Heart left ventricle (tissue), 16 donors: ENCODE results near the gene PRKN. TPM values are rescaled to one million over a fixed set of nuclear protein-coding genes. Genes with fewer than 3 reads are reported as not detected.

Experiments
- ATAC-seq, 4 donors: fragments of 200-7000 bp; cut with Tn5 transposase; one replicate each; pipeline ENCODE4 v1.9.1; 2020 to 2022; ENCODE audit warnings: moderate library complexity in 4 of 4, mild to moderate bottlenecking in 3 of 4, moderate number of reproducible peaks in 1 of 4
- DNase-seq, 5 donors: peaks; one replicate each; pipeline ENCODE4 v3.0.0-alpha.2; 2020
- H3K27ac ChIP-seq, 12 donors: fragments of 200-600 bp; sonication (generic) in 4 of 12; one replicate each; pipeline versions ENCODE4 v1.5.0 to v1.8.0; 2016 to 2022; ENCODE audit warnings: mild to moderate bottlenecking in 2 of 12
- H3K27me3 ChIP-seq, 9 donors: fragments of 200-600 bp; sonication (generic) in 2 of 9; one replicate each; pipeline versions ENCODE4 v1.5.1 to v1.8.0; 2016 to 2022; ENCODE audit warnings: mild to moderate bottlenecking in 3 of 9
- H3K36me3 ChIP-seq, 9 donors: fragments of 200-600 bp; sonication (generic) in 2 of 9; one replicate each; pipeline versions ENCODE4 v1.5.0 to v1.8.0; 2018 to 2022; ENCODE audit warnings: mild to moderate bottlenecking in 2 of 9
- H3K4me1 ChIP-seq, 12 donors: fragments of 200-600 bp; sonication (generic) in 4 of 12; one replicate each; pipeline versions ENCODE4 v1.5.0 to v1.8.0; 2016 to 2022; ENCODE audit warnings: mild to moderate bottlenecking in 3 of 12
- H3K4me3 ChIP-seq, 12 donors: fragments of 200-600 bp; sonication (generic) in 4 of 12; one replicate each; pipeline versions ENCODE4 v1.5.0 to v1.8.0; 2017 to 2022; ENCODE audit warnings: mild to moderate bottlenecking in 9 of 12, moderate library complexity in 4 of 12
- H3K9me3 ChIP-seq, 12 donors: fragments of 200-600 bp; sonication (generic) in 4 of 12; one replicate each; pipeline versions ENCODE4 v1.5.0 to v1.8.0; 2016 to 2022; ENCODE audit warnings: mild to moderate bottlenecking in 1 of 12
- POLR2A ChIP-seq, 2 donors: fragments of 450-650 bp; IDR thresholded peaks; one replicate each; pipeline ENCODE4 v1.6.1; 2017; ENCODE audit warnings: antibody characterized with exemption in 2 of 2, mild to moderate bottlenecking in 2 of 2, moderate library complexity in 2 of 2
- WGBS, 4 donors: extraction: QIAGEN DNeasy Blood & Tissue Kit in 2 of 4; methylation state at CpG; one replicate each; pipeline versions ENCODE4 v1.1.5 to v1.1.7; 2013 to 2018; 5-methylcytosine and 5-hydroxymethylcytosine counted together
- intact Hi-C, 10 donors: fragments of 100-400 bp; cut with DNase I; formaldehyde crosslinking; loops; one replicate each; pipeline versions ENCODE4 v1.11.1 to v1.14.2; 2022
- polyA plus RNA-seq, 2 donors: library from polyadenylated mRNA; stranded (reverse); fragments of 200-250 nt; gene quantifications; one replicate each; pipeline ENCODE4 v1.2.3, GENCODE V29; 2013
- total RNA-seq, 9 donors: library from RNA; depleted of rRNA in 2 of 9; stranded (reverse); fragments of >200 nt in 2 of 9; fragmentation: NEBNext Ultra II Directional in 3 of 9; extraction: Animal tissue kit (Norgen Biotek cat#: 25700) in 3 of 9; gene quantifications; one replicate each; pipeline versions ENCODE4 v1.1.0 to v1.2.4, GENCODE V29; 2016 to 2023
- TF ChIP-seq, protein P1 (sequence below), 12 donors: fragments of 200-600 bp; sonication (generic) in 4 of 12; IDR thresholded peaks; one replicate each; pipeline versions ENCODE4 v1.5.0 to v1.8.0; 2018 to 2022; ENCODE audit warnings: antibody characterized with exemption in 12 of 12, mild to moderate bottlenecking in 5 of 12
- donor health status: ischemic (EF 13 %, LVEDD 7.1; RV severe dilation, severe dysfunction).
- donor health status: healthy with polysubstance abuse.
- donor health status: DM: no; HTN: yes; CAD: no.
- donor health status: DM: no; HTN: no; CAD: no.
- donor health status: ischemic (EF 25% LVEDD 6.9; RV normal size, moderate dysfunction).
- donor health status: ischemic (EF 25% LVEDD 5.7; RV mildly dilated, moderate dysfunction).
- donor health status: healthy.
- donor health status: DM: yes; HTN: yes; CAD: no.
- donor health status: ischemic (EF 35%, LVEDD 5.7; RV mildly dilated, moderate dysfunction).
- donor health status: nonischemic (EF 11% LVEDD 7.7; RV severe dilation, severe dysfunction).
- donor health status: DM: yes; HTN: yes; CAD: no.
- donor health status: PGD.
- donor health status: ischemic (EF 29% LVEDD 5.4; RV normal size, mild dysfunction).
- donor health status: nonischemic (EF 23%, LVEDD 6.1; RV moderate dilation, normal function).

The PRKN gene
- total and polyA plus RNA-seq, 11 donors, result 3.4 to 32.5 (median 21.2) TPM

DNA sequence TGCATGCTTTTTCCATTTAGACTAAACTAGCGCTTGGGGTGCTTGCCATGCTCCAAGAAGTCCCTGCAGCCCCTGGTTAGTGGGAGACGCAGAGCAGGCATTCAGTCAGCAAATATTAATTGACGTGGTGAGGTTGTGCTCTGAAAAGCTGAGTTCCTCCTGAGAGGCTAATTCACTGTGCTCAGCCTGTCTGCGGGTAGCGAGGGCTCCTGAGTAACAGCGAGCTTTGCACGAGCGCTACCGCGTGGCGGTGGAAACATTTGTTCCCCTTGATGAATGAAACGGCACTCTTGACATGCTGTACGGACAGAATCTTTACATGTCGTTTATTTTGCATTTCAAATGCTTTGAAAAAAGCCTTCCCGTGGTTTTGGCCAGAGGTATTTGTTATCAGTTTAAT lies 1283.1 kb downstream of the PRKN start:
- peaks cover 0 to 14% (median 4%) of the 10 kb centered on the region in 12 donors for H3K4me1 ChIP-seq
- WGBS, 4 donors, result 71 to 79% (median 75%) methylated on average over 15 of the region's 15 CpGs
- H3K27ac ChIP-seq, result peak overlapping the region in 4 of 12 donors; percentile 6 to 63 (median 44)
- no peaks in the 10 kb centered on the region for H3K27me3 ChIP-seq
- intact Hi-C loops, result loop anchor here in 1 of 10 donors (5.0 kb wide), 1 partner anchor 38 kb away; no protein-coding TSS in a partner anchor
- H3K9me3 ChIP-seq, result no peaks in the 10 kb centered on the region
- peak in 3 of 4 donors; percentile 28 to 47 (median 44) for ATAC-seq
- peak in 1 of 5 donors; percentile 37 for DNase-seq
- TF ChIP-seq, protein P1, sequence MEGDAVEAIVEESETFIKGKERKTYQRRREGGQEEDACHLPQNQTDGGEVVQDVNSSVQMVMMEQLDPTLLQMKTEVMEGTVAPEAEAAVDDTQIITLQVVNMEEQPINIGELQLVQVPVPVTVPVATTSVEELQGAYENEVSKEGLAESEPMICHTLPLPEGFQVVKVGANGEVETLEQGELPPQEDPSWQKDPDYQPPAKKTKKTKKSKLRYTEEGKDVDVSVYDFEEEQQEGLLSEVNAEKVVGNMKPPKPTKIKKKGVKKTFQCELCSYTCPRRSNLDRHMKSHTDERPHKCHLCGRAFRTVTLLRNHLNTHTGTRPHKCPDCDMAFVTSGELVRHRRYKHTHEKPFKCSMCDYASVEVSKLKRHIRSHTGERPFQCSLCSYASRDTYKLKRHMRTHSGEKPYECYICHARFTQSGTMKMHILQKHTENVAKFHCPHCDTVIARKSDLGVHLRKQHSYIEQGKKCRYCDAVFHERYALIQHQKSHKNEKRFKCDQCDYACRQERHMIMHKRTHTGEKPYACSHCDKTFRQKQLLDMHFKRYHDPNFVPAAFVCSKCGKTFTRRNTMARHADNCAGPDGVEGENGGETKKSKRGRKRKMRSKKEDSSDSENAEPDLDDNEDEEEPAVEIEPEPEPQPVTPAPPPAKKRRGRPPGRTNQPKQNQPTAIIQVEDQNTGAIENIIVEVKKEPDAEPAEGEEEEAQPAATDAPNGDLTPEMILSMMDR (IDR thresholded peaks at IDR 0.05), result peak in 2 of 12 donors; percentile 12 to 38
- no peak for TF ChIP-seq POLR2A (IDR thresholded peaks at IDR 0.05)
- no peaks in the 10 kb centered on the region for H3K36me3 ChIP-seq
- no peak overlapping the region for H3K4me3 ChIP-seq

GRCh38 chr6:161443848-161444247 lies 1283.7 kb downstream of the PRKN start:
- Histone ChIP-seq H3K4me3 (no peak overlapping the region), H3K36me3 (no peaks in the 10 kb centered on the region), H3K4me1 (peaks cover 0 to 19% (median 7%) of the 10 kb centered on the region in 12 donors), H3K27me3 (no peaks in the 10 kb centered on the region), H3K9me3 (no peaks in the 10 kb centered on the region), H3K27ac (peak overlapping the region in 4 of 12 donors; percentile 6 to 63 (median 44))
- intact Hi-C loops, result loop anchor here in 1 of 10 donors (5.0 kb wide), 1 partner anchor 38 kb away; no protein-coding TSS in a partner anchor
- TF ChIP-seq POLR2A (IDR thresholded peaks at IDR 0.05), result no peak
- TF ChIP-seq, protein P1 (IDR thresholded peaks at IDR 0.05), result no peak
- DNase-seq, result peak; percentile 31 to 76 (median 48)
- ATAC-seq, result peak; percentile 21 to 78 (median 58)
- WGBS, 4 donors, result 46 to 59% (median 54%) methylated on average over 8 of the region's 8 CpGs

- 84 to 95% (median 89%) methylated on average over 15 of the region's 15 CpGs for WGBS, 4 donors
- intact Hi-C loops, result loop anchor here in 1 of 10 donors (5.0 kb wide), 1 partner anchor 40 kb away; no protein-coding TSS in a partner anchor
- no peaks in the 10 kb centered on the region for H3K36me3 ChIP-seq
- H3K9me3 ChIP-seq, result no peaks in the 10 kb centered on the region
- no peak overlapping the region for H3K27ac ChIP-seq
- peaks cover 0 to 26% (median 7%) of the 10 kb centered on the region in 12 donors for H3K4me1 ChIP-seq
- DNase-seq (no peak), ATAC-seq (no peak)
- no peak overlapping the region for H3K4me3 ChIP-seq
- H3K27me3 ChIP-seq, result no peaks in the 10 kb centered on the region
- TF ChIP-seq, protein P1 (IDR thresholded peaks at IDR 0.05), result no peak
- TF ChIP-seq POLR2A (IDR thresholded peaks at IDR 0.05), result no peak
Measured at GRCh38 chr6:161442420-161442819, 1285.1 kb downstream of the PRKN start.

DNA sequence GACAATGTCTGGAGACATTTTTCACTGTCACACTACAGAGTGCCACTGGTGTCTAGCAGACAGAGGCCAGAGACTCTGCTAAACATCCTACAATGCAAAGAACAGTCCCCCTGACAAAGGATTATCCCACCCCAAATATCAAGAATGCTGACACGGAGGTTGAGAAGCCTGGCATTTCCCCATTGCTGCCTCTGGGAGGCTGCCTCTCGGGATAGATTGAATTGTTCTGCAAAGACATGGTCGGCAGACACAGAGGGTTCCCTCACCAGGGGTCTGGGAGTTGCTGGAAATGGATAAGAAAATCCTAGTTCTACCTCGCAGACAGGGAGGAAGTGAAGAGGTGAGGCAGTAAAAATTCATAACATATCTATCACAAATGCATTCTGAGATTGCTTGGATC lies 1287.3 kb downstream of the PRKN start:
- Histone ChIP-seq H3K4me3 (no peak overlapping the region), H3K4me1 (peaks cover 0 to 34% (median 9%) of the 10 kb centered on the region in 12 donors), H3K27ac (no peak overlapping the region), H3K36me3 (no peaks in the 10 kb centered on the region), H3K27me3 (no peaks in the 10 kb centered on the region), H3K9me3 (no peaks in the 10 kb centered on the region)
- intact Hi-C loops, result loop anchor here in 1 of 10 donors (5.0 kb wide), 1 partner anchor 42 kb away; no protein-coding TSS in a partner anchor
- ATAC-seq (no peak), DNase-seq (no peak)
- 91 to 97% (median 92%) methylated on average over 4 of the region's 4 CpGs for WGBS, 4 donors
- no peak for TF ChIP-seq POLR2A (IDR thresholded peaks at IDR 0.05)
- TF ChIP-seq, protein P1 (IDR thresholded peaks at IDR 0.05), result no peak
